H9 (cell line): Measurements from ENCODE around the gene VPS18. TPM values are rescaled to one million over a fixed set of nuclear protein-coding genes. Genes with fewer than 3 reads are reported as not detected.

Experiments
- DNase-seq: peaks from one replicate; pipeline ENCODE4 v3.0.0-alpha.2; 2017
- H2AFZ ChIP-seq: one replicate; pipeline ENCODE4 v1.6.1; 2013; ENCODE audit warnings: mild to moderate bottlenecking, low read length, control low read depth, moderate library complexity
- H2AK5ac ChIP-seq: 2 replicates; pipeline ENCODE4 v1.6.1; 2013; ENCODE audit warnings: low read length, control low read depth, mixed read lengths; ENCODE audit not compliant: insufficient read length
- H2BK120ac ChIP-seq: one replicate; pipeline ENCODE4 v1.6.1; 2013; ENCODE audit warnings: low read depth, mild to moderate bottlenecking, low read length, control low read depth, inconsistent platforms; ENCODE audit not compliant: poor library complexity, severe bottlenecking
- H2BK12ac ChIP-seq: 2 replicates; pipeline ENCODE4 v1.6.1; 2013; ENCODE audit warnings: low read length, control low read depth, mixed read lengths, low read depth; ENCODE audit not compliant: insufficient read length
- H2BK15ac ChIP-seq: 2 replicates; pipeline ENCODE4 v1.6.1; 2013; ENCODE audit warnings: low read depth, low read length, control low read depth
- H2BK20ac ChIP-seq: one replicate; pipeline ENCODE4 v1.6.1; 2013; ENCODE audit warnings: low read depth, mild to moderate bottlenecking, low read length, control low read depth, inconsistent platforms; ENCODE audit not compliant: poor library complexity, severe bottlenecking
- H2BK5ac ChIP-seq: 2 replicates; pipeline ENCODE4 v1.6.1; 2013; ENCODE audit warnings: low read length, control low read depth, mixed read lengths; ENCODE audit not compliant: insufficient read length
- H3K14ac ChIP-seq: 2 replicates; pipeline ENCODE4 v1.6.1; 2013; ENCODE audit warnings: low read length, control low read depth; ENCODE audit not compliant: insufficient read depth
- H3K18ac ChIP-seq: 2 replicates; pipeline ENCODE4 v1.6.1; 2013; ENCODE audit warnings: low read depth, mild to moderate bottlenecking, mixed read lengths, low read length, control low read depth; ENCODE audit not compliant: insufficient read length
- H3K23ac ChIP-seq: 2 replicates; pipeline ENCODE4 v1.6.1; 2013; ENCODE audit warnings: low read length, control low read depth, mixed read lengths, low read depth; ENCODE audit not compliant: insufficient read length
- H3K23me2 ChIP-seq: 2 replicates; pipeline ENCODE4 v1.6.1; 2013; ENCODE audit warnings: low read depth, mild to moderate bottlenecking, mixed read lengths, low read length, control low read depth; ENCODE audit not compliant: insufficient read length, poor library complexity, severe bottlenecking
- H3K27ac ChIP-seq: 2 replicates; pipeline ENCODE4 v1.5.1; 2013; ENCODE audit warnings: low read length, control low read depth, mixed read lengths, low read depth; ENCODE audit not compliant: insufficient read length
- H3K27me3 ChIP-seq: 2 replicates; pipeline ENCODE4 v1.6.1; 2013; ENCODE audit warnings: low read length, control low read depth, inconsistent platforms; ENCODE audit not compliant: insufficient read depth
- H3K4ac ChIP-seq: 2 replicates; pipeline ENCODE4 v1.6.1; 2013; ENCODE audit warnings: low read depth, mild to moderate bottlenecking, control low read depth, inconsistent platforms, low read length, moderate library complexity
- H3K4me1 ChIP-seq: 2 replicates; pipeline ENCODE4 v1.6.1; 2013; ENCODE audit warnings: low read length, control low read depth, inconsistent platforms; ENCODE audit not compliant: insufficient read depth
- H3K4me2 ChIP-seq: 2 replicates; pipeline ENCODE4 v1.6.1; 2013; ENCODE audit warnings: low read length, control low read depth, mixed read lengths; ENCODE audit not compliant: insufficient read length, insufficient read depth
- H3K56ac ChIP-seq: 2 replicates; pipeline ENCODE4 v1.6.1; 2013; ENCODE audit warnings: low read depth, mild to moderate bottlenecking, mixed read lengths, low read length, control low read depth; ENCODE audit not compliant: insufficient read length
- H3K79me1 ChIP-seq: 2 replicates; pipeline ENCODE4 v1.6.1; 2013; ENCODE audit warnings: low read depth, mild to moderate bottlenecking, moderate library complexity, low read length, control low read depth, inconsistent platforms; ENCODE audit not compliant: insufficient read depth, poor library complexity, severe bottlenecking
- H3K79me2 ChIP-seq: 2 replicates; pipeline ENCODE4 v1.6.1; 2013; ENCODE audit warnings: low read length, control low read depth, inconsistent platforms; ENCODE audit not compliant: insufficient read depth
- H3K9ac ChIP-seq: 2 replicates; pipeline ENCODE4 v1.6.1; 2013; ENCODE audit warnings: low read length, control low read depth, mixed read lengths; ENCODE audit not compliant: insufficient read length; ENCODE audit errors: extremely low read depth
- H3K9me3 ChIP-seq: one replicate; pipeline ENCODE4 v1.6.1; 2013; ENCODE audit warnings: low read depth, low read length, inconsistent platforms; ENCODE audit not compliant: control insufficient read depth
- H3T11ph ChIP-seq: one replicate; pipeline ENCODE4 v1.6.1; 2013; ENCODE audit warnings: mild to moderate bottlenecking, low read length, control low read depth, inconsistent platforms
- H4K20me1 ChIP-seq: one replicate; pipeline ENCODE4 v1.6.1; 2013; ENCODE audit not compliant: control insufficient read depth, insufficient read length, insufficient read depth
- H4K5ac ChIP-seq: 2 replicates; pipeline ENCODE4 v1.6.1; 2013; ENCODE audit warnings: low read depth, mild to moderate bottlenecking, mixed read lengths, low read length, control low read depth; ENCODE audit not compliant: insufficient read length
- H4K8ac ChIP-seq: replicated peaks from 2 replicates; pipeline ENCODE4 v1.6.1; 2013; ENCODE audit warnings: low read length, control low read depth, mixed read lengths, low read depth; ENCODE audit not compliant: insufficient read length
- H4K91ac ChIP-seq: 2 replicates; pipeline ENCODE4 v1.6.1; 2013; ENCODE audit warnings: low read depth, mild to moderate bottlenecking, moderate library complexity, mixed read lengths, low read length, control low read depth; ENCODE audit not compliant: insufficient read length
- H3K27ac Mint-ChIP-seq, 3 experiments: 2 replicates in 2 of 3; 3 replicates in 1 of 3; pipeline ENCODE4 v1.8.0; 2020 to 2021; ENCODE audit warnings: mixed read lengths in 3 of 3, mild to moderate bottlenecking in 1 of 3, moderate library complexity in 1 of 3
- H3K27me3 Mint-ChIP-seq: 2 replicates; pipeline ENCODE4 v1.8.0; 2021; ENCODE audit warnings: low read depth, mild to moderate bottlenecking, moderate library complexity, mixed read lengths
- H3K36me3 Mint-ChIP-seq, 3 experiments: 2 replicates in 2 of 3; 3 replicates in 1 of 3; pipeline ENCODE4 v1.8.0; 2020 to 2021; ENCODE audit warnings: low read depth in 3 of 3, mixed read lengths in 3 of 3; ENCODE audit not compliant: insufficient read depth in 1 of 3
- H3K4me1 Mint-ChIP-seq, 2 experiments: 2 replicates each; pipeline ENCODE4 v1.8.0; 2020; ENCODE audit warnings: mixed read lengths in 2 of 2
- H3K4me3 Mint-ChIP-seq, 2 experiments: 2 replicates in 1 of 2; 3 replicates in 1 of 2; pipeline ENCODE4 v1.8.0; 2020 to 2021; ENCODE audit warnings: mild to moderate bottlenecking in 2 of 2, mixed read lengths in 2 of 2, moderate library complexity in 1 of 2
- H3K9me3 Mint-ChIP-seq, 2 experiments: 2 replicates in 1 of 2; 3 replicates in 1 of 2; pipeline ENCODE4 v1.8.0; 2020; ENCODE audit warnings: mild to moderate bottlenecking in 2 of 2, mixed read lengths in 2 of 2, moderate library complexity in 1 of 2
- total RNA-seq: library from RNA; stranded (reverse); gene quantifications from 2 replicates; pipeline ENCODE4 v1.2.1, GENCODE V29; 2021
- TF ChIP-seq, protein P1 (sequence below): fragments of 200-600 bp; sonication (generic); conservative IDR thresholded peaks from 3 replicates; pipeline ENCODE4 v1.8.0; 2021; ENCODE audit warnings: antibody characterized with exemption, mild to moderate bottlenecking

Gene VPS18
- total RNA-seq, 1 experiment from 2014 or later: 45.0 TPM

DNA sequence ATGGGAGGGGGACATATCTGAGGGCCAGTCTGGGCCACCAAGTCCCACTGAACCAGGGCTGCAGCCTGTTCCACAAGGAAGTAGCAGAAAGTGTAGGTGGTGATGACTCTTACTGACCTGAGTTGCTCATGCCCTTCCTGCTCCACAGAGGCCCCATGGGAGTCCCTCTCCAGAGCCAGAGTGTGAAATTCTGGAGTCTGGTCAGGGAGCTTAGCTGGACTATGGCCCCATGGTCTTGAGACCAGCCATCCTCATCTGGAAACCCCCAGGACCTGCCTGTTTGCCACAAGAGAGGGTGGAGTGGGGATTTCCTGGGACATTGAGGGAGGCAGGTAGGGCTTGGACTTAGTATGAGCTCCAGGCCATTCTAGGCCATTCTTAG, 47.4 kb upstream of the VPS18 start:
- Mint-ChIP-seq H3K27ac (peak overlapping the region; percentile 34 to 55 (median 50); a peak in 3 of 7 replicates), H3K27me3 (peaks cover 4% of the 10 kb centered on the region)
- H3T11ph ChIP-seq: no peak overlapping the region

More for the DNA sequence above, 47.4 kb upstream of the VPS18 start:
- H4K5ac ChIP-seq: no peak overlapping the region
- H2BK12ac ChIP-seq: no peak overlapping the region
- no peaks in the 10 kb centered on the region for H4K20me1 ChIP-seq
- H3K9ac ChIP-seq: no peak overlapping the region
- H3K14ac ChIP-seq: no peak overlapping the region
- H3K4ac ChIP-seq: no peak overlapping the region
- no peaks in the 10 kb centered on the region for H3K27me3 ChIP-seq
- H3K27ac ChIP-seq: no peak overlapping the region
- Mint-ChIP-seq H3K4me3 (peak overlapping the region; percentile 94; a peak in 3 of 5 replicates), H3K9me3 (no peaks in the 10 kb centered on the region), H3K36me3 (peaks cover 26 to 57% (median 47%) of the 10 kb centered on the region in 3 experiments), H3K4me1 (peaks cover 41% of the 10 kb centered on the region in 2 experiments)
- H2AFZ ChIP-seq: no peak overlapping the region
- no peak overlapping the region for H2AK5ac ChIP-seq
- H3K23ac ChIP-seq: no peak overlapping the region
- TF ChIP-seq, protein P1, sequence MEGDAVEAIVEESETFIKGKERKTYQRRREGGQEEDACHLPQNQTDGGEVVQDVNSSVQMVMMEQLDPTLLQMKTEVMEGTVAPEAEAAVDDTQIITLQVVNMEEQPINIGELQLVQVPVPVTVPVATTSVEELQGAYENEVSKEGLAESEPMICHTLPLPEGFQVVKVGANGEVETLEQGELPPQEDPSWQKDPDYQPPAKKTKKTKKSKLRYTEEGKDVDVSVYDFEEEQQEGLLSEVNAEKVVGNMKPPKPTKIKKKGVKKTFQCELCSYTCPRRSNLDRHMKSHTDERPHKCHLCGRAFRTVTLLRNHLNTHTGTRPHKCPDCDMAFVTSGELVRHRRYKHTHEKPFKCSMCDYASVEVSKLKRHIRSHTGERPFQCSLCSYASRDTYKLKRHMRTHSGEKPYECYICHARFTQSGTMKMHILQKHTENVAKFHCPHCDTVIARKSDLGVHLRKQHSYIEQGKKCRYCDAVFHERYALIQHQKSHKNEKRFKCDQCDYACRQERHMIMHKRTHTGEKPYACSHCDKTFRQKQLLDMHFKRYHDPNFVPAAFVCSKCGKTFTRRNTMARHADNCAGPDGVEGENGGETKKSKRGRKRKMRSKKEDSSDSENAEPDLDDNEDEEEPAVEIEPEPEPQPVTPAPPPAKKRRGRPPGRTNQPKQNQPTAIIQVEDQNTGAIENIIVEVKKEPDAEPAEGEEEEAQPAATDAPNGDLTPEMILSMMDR: no peak
- no peak overlapping the region for H4K8ac ChIP-seq
- peaks cover 11% of the 10 kb centered on the region for H3K23me2 ChIP-seq
- H3K4me1 ChIP-seq: peaks cover 17% of the 10 kb centered on the region
- H2BK15ac ChIP-seq: no peak overlapping the region
- H2BK20ac ChIP-seq: no peak overlapping the region
- no peaks in the 10 kb centered on the region for H3K9me3 ChIP-seq
- H2BK5ac ChIP-seq: no peak overlapping the region
- peaks cover 5% of the 10 kb centered on the region for H3K79me1 ChIP-seq
- no peak overlapping the region for H2BK120ac ChIP-seq
- peaks cover 8% of the 10 kb centered on the region; the same call in 1 of the 2 replicates for H3K79me2 ChIP-seq
- H4K91ac ChIP-seq: no peak overlapping the region
- H3K18ac ChIP-seq: no peak overlapping the region
- no peak for DNase-seq
- no peak overlapping the region for H3K56ac ChIP-seq
- H3K4me2 ChIP-seq: peak overlapping the region; percentile 95
